Liver (tissue), 3 donors: ENCODE measurements around the gene HNRNPA1.

Experiments used
- GABPA ChIP-seq, 2 donors: IDR thresholded peaks in 1 of 2; conservative IDR thresholded peaks in 1 of 2; 2 replicates each; pipeline ENCODE4 v1.6.1; 2016; ENCODE audit warnings: antibody characterized with exemption in 2 of 2, mild to moderate bottlenecking in 1 of 2, moderate library complexity in 1 of 2
- JUND ChIP-seq, 2 donors: IDR thresholded peaks; 2 replicates each; pipeline ENCODE4 v1.6.1; 2016; ENCODE audit warnings: antibody characterized with exemption in 2 of 2
- TF ChIP-seq, protein P1 (sequence below): fragments of 150-350 bp; IDR thresholded peaks from 2 replicates; pipeline ENCODE4 v1.5.1; 2017; ENCODE audit warnings: improper control_type of control experiment, low read depth, low read length; ENCODE audit not compliant: missing input control
- donor health status: healthy.
- donor health status: healthy.

DNA sequence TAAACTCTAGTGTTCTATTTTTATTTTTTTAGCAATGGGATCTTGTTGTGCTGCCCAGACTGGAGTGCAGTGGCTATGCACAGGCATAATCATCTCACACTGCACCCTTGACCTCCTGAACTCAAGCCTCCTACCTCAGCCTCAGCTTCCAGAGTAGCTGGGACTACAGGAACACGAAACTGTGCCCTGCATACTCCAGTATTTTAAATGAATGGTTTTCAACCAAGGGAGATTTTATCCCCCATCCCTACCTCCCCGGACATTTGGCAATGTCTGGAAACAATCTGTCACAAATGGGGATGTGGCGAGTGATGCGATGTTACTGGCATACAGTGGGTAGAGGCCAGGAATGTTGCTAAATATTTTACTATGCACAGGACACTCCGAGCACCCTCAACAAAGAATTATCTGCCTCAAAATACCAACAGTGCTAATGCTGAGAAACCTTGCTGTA is 2.7 kb upstream of the HNRNPA1 start:
- TF ChIP-seq, protein P1, sequence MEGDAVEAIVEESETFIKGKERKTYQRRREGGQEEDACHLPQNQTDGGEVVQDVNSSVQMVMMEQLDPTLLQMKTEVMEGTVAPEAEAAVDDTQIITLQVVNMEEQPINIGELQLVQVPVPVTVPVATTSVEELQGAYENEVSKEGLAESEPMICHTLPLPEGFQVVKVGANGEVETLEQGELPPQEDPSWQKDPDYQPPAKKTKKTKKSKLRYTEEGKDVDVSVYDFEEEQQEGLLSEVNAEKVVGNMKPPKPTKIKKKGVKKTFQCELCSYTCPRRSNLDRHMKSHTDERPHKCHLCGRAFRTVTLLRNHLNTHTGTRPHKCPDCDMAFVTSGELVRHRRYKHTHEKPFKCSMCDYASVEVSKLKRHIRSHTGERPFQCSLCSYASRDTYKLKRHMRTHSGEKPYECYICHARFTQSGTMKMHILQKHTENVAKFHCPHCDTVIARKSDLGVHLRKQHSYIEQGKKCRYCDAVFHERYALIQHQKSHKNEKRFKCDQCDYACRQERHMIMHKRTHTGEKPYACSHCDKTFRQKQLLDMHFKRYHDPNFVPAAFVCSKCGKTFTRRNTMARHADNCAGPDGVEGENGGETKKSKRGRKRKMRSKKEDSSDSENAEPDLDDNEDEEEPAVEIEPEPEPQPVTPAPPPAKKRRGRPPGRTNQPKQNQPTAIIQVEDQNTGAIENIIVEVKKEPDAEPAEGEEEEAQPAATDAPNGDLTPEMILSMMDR = no peak
- TF ChIP-seq JUND (IDR thresholded peaks at IDR 0.05) = no peak
- no peak for TF ChIP-seq GABPA (IDR thresholded peaks at IDR 0.05 in 1 of 2, conservative IDR thresholded peaks at IDR 0.05 in 1 of 2)
